Activated CD4-positive, alpha-beta T cell treated with anti-CD3 and anti-CD28 coated beads for 4 hours (primary cell): ENCODE results near the gene AP5Z1.

Source experiments
- DNase-seq, 2 donors: peaks; one replicate each; pipeline ENCODE4 v3.0.0-alpha.2; 2020

AP5Z1 gene

DNA sequence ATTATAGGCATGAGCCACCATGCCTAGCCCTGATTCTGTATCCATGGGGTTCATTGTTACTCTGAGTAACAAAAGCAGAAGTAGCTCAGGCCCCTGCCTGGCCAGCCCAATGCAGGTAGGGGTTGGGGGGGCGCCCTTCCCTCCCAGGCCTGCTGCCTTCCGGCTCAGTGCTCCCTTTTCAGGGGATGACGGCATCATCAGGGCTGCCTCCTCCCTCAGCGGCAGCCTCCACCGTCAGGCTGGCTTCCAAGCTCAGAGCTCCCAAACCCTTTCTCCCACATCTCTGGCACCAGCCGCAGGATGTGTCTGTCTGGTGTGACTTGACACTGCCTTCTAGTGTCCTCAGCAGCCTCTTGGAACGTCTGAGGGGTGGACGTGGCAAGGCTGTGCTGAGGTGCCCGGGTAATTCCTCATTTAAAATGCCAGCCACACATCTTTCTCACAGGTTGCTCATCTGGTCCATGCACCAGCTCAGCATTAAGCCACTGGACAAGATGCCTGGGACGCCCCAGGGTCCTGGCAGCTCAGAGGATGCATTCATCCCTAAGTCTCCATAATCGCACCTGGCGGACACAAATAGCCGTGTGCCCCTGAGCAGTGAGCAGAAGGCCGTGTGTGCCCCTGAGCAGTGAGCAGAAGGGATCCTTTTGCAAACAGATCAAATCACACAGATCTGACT lies 48.2 kb downstream of the AP5Z1 start:
- DNase-seq, result no peak

DNA sequence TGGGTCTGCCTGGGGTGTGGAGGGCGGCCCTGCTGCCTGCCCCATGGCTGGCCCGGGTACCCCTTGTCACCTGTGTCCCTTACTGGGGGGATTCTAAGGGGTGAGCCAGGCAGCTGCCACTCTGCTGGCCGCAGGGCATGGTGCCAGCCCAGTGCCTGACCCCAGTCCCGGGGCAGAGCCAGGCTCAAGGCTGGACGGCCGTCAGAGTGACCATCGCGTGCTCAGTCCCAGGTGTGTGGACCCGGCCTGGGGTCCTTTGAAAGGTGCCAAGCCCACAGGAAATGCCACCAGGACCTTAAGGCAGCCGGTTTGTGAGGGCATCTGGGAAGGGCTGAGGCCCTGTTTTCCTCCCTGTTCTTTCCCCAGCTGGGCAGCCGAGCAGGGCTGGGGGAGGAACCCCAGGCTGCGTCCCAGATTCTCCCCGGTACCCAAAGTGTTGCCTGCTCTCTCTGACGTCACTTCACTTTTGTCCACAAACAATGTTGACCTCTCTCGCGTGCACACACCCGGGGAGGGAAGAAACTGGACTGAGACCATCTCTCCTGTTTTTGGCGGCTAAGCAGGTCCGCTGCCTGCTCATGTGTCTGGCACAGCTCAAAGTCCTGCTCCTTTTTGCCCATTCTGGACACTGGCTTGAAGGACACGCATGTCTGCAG lies 48.8 kb downstream of the AP5Z1 start:
- no peak for DNase-seq

DNA sequence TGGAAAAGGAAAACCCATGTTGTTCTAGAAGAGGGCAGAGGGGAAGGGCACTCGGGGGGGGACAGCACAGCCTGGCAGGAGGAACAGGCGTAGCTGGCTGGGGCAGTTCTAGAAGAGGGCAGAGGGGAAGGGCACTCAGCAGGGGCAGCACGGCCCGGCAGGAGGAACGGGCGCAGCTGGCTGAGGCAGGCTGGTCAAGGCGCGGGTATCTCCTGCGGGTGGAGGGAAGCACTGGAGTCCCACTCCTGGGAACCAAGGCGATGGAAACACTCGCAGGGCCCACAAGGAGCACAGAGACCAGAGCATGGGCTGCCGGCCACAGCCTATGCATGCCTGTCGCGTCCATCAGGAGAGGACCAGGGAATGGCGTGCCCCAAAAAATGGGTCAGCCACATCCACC lies 49.7 kb downstream of the AP5Z1 start:
- DNase-seq, result no peak

- DNase-seq, result no peak
Observed at GRCh38 chr7:4828720-4829383, 53.4 kb downstream of the AP5Z1 start.

GRCh38 chr7:4830176-4830575 lies 54.8 kb downstream of the AP5Z1 start:
- peak; percentile 36 to 48 for DNase-seq

- no peak for DNase-seq
Observed at GRCh38 chr7:4831723-4832495, 56.5 kb downstream of the AP5Z1 start.

DNA sequence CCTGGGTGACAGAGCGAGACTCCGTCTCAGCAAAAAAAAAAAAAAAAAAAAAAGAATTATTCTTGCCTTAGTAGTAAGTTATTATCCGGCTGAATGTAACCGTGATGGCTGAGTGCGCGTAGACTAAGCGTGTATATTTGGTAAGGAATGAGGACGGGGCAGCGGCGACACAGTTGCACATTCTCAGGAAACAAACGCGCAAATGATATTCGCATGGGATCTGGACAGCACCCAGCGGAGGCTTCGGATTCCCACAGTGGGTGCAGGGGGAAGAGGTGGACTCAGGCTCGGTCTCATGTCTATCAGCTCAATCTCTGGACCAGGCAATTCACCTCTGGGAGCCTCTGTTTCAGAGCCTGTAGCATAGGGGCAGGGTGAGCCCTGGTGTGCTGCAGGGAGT lies 57.3 kb downstream of the AP5Z1 start:
- no peak for DNase-seq

- no peak for DNase-seq
Observed at GRCh38 chr7:4833176-4833575, 57.8 kb downstream of the AP5Z1 start.

GRCh38 chr7:4833691-4834600 lies 58.5 kb downstream of the AP5Z1 start:
- no peak for DNase-seq

- no peak for DNase-seq
Observed at GRCh38 chr7:4834601-4835397, 59.4 kb downstream of the AP5Z1 start.

- no peak for DNase-seq
Observed at GRCh38 chr7:4835398-4836205, 60.2 kb downstream of the AP5Z1 start.

GRCh38 chr7:4836206-4836661 lies 60.8 kb downstream of the AP5Z1 start:
- no peak for DNase-seq

GRCh38 chr7:4837041-4837802 lies 61.8 kb downstream of the AP5Z1 start:
- no peak for DNase-seq

DNA sequence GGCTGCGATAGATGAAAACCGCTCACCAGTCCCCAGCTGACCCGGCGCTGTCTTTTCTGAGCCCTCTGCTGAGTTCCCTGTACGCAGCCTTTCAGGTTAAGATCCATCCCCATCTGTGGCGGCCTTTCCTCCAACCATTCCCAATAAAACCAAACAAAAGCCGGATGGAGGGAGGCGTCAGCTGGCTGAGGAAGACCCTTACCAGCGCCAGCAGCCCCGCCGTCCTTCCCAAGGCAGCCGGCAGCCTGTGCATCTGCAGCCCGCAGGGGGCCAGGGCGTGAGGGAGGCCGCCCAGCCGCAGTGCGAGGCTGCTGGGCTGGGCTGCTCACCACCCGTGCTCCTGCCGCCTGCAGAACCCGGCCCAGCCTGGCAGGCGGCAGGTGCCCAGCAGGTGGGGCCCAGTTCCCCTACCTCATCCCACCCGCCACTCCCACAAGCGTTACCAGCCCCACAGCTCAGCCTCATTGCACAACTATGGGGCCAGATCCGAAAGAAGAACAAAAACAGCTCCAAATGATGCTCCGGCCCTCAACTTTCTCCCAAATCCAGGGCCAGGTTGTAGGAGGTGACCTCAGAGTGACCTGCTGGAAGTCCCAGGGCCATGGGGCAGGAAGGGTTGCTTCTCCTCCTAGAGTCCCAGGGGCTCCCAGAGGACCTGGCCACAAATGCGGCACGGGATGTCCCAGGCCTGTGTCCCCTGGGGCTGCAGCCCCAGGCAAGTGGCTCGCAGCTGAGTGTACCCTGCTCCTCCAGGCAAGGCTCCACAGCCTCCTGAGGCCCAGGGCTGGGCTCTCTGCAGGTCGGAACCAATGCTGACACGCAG lies 62.6 kb downstream of the AP5Z1 start:
- no peak for DNase-seq

DNA sequence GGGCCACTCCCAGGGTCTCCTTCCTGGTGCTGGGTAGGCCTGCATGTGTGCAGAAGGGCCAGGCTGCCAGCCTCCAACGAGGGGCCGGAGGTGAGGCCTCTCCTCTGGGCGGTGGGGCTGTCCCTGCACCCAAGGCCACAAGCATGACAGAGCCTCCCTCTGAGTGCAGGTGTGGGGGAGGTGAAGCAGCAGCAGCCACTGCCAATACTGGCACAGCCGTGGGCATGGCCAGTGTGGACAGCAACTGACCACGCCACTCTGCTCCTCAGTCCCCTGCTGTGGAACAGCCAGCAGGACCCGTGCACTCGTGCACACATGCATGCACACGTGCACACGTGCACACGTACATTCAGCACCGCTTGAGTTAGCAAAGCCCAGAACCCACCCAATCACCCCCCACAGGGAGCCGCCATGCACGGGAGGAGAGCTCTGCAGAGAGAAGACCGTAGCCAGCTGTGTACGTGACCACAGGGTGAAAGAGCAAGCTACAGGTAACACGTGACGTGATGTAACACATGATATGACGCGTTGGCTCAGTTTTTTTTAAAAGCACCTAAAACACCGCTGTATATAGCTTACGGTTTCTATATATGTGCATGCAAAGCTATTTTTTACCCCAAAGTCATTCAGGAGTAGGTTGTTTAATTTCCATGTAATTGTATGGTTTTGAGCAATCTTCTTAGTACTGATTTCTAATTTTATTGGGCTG lies 63.4 kb downstream of the AP5Z1 start:
- DNase-seq, result no peak

DNA sequence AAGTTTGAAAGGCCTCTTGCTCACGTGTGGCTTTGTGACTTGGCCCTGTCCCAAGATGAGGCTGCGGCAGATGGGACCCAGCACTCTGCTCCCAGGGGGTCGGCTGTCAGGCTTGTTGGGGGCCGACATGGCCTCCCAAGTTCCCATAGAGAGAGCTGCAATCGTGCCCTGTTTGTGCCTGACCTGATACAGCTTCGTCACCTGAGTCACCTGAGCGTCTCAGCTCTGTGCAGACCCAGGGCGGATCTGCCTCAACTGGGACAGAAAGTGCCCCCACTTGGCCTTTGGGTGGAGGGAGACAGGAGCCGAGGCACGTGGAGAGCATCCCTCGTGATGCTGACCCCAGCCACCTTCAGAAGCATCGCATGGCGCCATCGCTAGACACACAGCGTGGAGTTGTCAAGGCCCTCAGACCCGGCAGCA lies 64.7 kb downstream of the AP5Z1 start:
- no peak for DNase-seq
